Gastroesophageal sphincter (tissue), 3 donors: Measurements from ENCODE around the gene CYB561D1.

Experiments
- EP300 ChIP-seq: sonication (generic); formaldehyde crosslinking; IDR thresholded peaks from one replicate; pipeline ENCODE4 v1.6.1; 2017; ENCODE audit warnings: antibody characterized with exemption, mild to moderate bottlenecking
- POLR2A ChIP-seq, 2 donors: fragments of 450-650 bp; IDR thresholded peaks; one replicate each; pipeline ENCODE4 v1.6.1; 2017; ENCODE audit warnings: antibody characterized with exemption in 2 of 2, mild to moderate bottlenecking in 2 of 2, moderate library complexity in 1 of 2
- POLR2AphosphoS5 ChIP-seq: sonication (generic); formaldehyde crosslinking; IDR thresholded peaks from one replicate; pipeline ENCODE4 v1.6.1; 2017; ENCODE audit warnings: antibody characterized with exemption
- TF ChIP-seq, protein P1 (sequence below), 4 experiments: fragments of 200-600 bp in 2 of 4; fragments of 450-650 bp in 2 of 4; sonication (generic) in 1 of 4; IDR thresholded peaks; one replicate each; pipeline ENCODE4 v1.5.1; 2017 to 2019; ENCODE audit warnings: antibody characterized with exemption in 4 of 4, mild to moderate bottlenecking in 2 of 4, moderate library complexity in 2 of 4

DNA sequence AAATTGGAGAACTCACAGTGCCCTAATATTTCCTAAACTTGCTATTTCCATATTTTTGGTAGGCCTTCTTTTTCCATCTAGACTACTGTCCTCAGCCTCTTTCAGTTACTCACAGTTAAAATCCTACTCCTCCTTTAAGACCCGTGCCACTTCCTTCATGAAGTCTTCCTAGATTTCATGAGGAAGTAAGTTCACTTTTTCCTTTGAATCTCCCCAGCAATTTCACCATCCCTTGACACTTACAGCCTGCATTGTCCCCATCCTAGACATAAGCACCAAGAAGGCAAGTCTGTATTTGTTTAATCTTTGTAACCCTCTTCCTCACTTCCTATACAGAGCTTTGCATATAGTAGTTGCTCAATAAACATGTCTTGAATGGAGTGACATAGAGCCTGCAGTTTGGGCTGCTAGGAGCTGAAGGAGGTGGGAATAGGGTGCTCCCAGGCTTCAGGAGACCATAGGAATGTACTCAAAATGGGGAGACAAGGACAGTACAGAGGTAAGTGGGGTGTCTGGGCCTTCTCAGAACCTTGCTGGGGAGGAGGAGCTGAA lies 40.5 kb downstream of the CYB561D1 start:
- TF ChIP-seq, protein P1, sequence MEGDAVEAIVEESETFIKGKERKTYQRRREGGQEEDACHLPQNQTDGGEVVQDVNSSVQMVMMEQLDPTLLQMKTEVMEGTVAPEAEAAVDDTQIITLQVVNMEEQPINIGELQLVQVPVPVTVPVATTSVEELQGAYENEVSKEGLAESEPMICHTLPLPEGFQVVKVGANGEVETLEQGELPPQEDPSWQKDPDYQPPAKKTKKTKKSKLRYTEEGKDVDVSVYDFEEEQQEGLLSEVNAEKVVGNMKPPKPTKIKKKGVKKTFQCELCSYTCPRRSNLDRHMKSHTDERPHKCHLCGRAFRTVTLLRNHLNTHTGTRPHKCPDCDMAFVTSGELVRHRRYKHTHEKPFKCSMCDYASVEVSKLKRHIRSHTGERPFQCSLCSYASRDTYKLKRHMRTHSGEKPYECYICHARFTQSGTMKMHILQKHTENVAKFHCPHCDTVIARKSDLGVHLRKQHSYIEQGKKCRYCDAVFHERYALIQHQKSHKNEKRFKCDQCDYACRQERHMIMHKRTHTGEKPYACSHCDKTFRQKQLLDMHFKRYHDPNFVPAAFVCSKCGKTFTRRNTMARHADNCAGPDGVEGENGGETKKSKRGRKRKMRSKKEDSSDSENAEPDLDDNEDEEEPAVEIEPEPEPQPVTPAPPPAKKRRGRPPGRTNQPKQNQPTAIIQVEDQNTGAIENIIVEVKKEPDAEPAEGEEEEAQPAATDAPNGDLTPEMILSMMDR (IDR thresholded peaks at IDR 0.05), result no peak
- no peak for TF ChIP-seq POLR2A (IDR thresholded peaks at IDR 0.05)
- no peak for TF ChIP-seq EP300
- TF ChIP-seq POLR2AphosphoS5, result no peak
